ENCODE data around the gene PKD1. TPM values are rescaled to one million over a fixed set of nuclear protein-coding genes. Genes with fewer than 3 reads are reported as not detected.

Gene PKD1
- total RNA-seq, 4 donors from 2014 or later: 297 to 459 (median 366) TPM

GRCh38 chr16:2156849-2157224 is 21.1 kb upstream of the PKD1 start:
- DNase-seq (ENCODE audit: extremely low spot score): no peak
- Histone ChIP-seq H3K9me3 (no peaks in the 10 kb centered on the region), H3K27me3 (no peaks in the 10 kb centered on the region), H3K36me3 (peaks cover 0 to 5% (median 1%) of the 10 kb centered on the region in 4 donors), H3K4me3 (peak overlapping the region; percentile 62 to 92 (median 71)), H3K27ac (replicated peaks in 1 of 4) (peak overlapping the region; percentile 90 to 96 (median 93)), H3K4me1 (peaks cover 71 to 91% (median 89%) of the 10 kb centered on the region in 4 donors)
- WGBS: 57% methylated on average over 5 of the region's 5 CpGs
- TF ChIP-seq, protein P1, sequence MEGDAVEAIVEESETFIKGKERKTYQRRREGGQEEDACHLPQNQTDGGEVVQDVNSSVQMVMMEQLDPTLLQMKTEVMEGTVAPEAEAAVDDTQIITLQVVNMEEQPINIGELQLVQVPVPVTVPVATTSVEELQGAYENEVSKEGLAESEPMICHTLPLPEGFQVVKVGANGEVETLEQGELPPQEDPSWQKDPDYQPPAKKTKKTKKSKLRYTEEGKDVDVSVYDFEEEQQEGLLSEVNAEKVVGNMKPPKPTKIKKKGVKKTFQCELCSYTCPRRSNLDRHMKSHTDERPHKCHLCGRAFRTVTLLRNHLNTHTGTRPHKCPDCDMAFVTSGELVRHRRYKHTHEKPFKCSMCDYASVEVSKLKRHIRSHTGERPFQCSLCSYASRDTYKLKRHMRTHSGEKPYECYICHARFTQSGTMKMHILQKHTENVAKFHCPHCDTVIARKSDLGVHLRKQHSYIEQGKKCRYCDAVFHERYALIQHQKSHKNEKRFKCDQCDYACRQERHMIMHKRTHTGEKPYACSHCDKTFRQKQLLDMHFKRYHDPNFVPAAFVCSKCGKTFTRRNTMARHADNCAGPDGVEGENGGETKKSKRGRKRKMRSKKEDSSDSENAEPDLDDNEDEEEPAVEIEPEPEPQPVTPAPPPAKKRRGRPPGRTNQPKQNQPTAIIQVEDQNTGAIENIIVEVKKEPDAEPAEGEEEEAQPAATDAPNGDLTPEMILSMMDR (IDR thresholded peaks at IDR 0.05): no peak
- no peak for TF ChIP-seq POLR2A (IDR thresholded peaks at IDR 0.05; ENCODE audit: low read depth)
- TF ChIP-seq EP300 (IDR thresholded peaks at IDR 0.05): no peak
- TF ChIP-seq POLR2AphosphoS5 (IDR thresholded peaks at IDR 0.05): no peak
- intact Hi-C loops (cut with DNase I): loop anchor here (5.0 kb wide), 1 partner anchor 95 kb away; the partner anchor contains the start of gene ECI1

DNA sequence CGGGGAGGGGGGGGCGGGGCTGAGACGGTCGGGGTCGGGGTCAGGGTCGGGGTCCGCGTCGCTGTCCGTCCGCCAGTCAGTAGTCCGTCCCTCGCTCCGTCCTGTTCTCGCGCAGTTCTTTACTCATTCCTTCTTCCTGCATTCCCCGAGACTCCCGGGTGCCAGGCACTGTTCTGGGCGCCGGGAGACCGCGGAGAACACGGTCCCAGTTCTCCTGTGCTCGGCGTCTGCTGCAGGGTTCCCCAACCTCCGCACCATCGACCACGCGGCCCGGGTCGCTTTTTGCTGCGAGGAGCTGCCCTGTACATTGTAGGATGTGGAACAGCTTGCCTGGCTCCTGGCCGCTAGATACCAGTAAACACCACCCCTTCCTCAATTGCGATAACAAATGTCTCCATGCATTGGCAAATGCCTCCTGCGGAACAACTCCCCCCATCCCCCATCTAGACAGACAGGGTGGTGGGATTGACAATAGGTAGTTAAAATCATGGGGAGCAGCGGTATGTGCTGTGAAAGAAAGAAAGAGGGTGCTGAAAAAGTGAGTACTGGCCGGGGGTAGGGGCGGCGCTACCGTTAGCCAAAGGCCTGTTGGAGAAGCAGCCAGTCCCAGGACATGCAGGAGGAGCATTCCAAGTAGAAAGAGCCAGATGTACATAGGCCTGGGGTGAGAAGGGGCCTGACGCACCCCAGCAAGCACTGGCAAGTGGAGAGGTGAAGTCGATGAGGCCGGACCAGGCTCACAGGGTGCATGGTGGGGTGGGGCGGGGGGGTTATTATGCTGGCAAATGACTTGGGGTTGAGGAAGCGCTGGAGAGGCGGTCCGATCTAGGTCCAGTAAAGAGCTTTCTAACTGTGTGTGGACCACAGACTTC is 20.5 kb upstream of the PKD1 start:
- no peaks in the 10 kb centered on the region for H3K9me3 ChIP-seq
- TF ChIP-seq, protein P1 (IDR thresholded peaks at IDR 0.05): no peak
- no peak for TF ChIP-seq POLR2AphosphoS5 (IDR thresholded peaks at IDR 0.05)
- TF ChIP-seq POLR2A (IDR thresholded peaks at IDR 0.05; ENCODE audit: low read depth): no peak
- no peak for TF ChIP-seq EP300 (IDR thresholded peaks at IDR 0.05)
- 13% methylated on average over 12 of the region's 47 CpGs for WGBS
- H3K27me3 ChIP-seq: no peaks in the 10 kb centered on the region
- intact Hi-C loops (cut with DNase I): loop anchor here (5.0 kb wide), 1 partner anchor 96 kb away; the partner anchor contains the start of gene ECI1
- peak overlapping the region; percentile 62 to 92 (median 71) for H3K4me3 ChIP-seq
- peak overlapping the region; percentile 90 to 96 (median 93) for H3K27ac ChIP-seq (replicated peaks in 1 of 4)
- peaks cover 77 to 91% (median 89%) of the 10 kb centered on the region in 4 donors for H3K4me1 ChIP-seq
- peaks cover 0 to 11% (median 6%) of the 10 kb centered on the region in 4 donors for H3K36me3 ChIP-seq
- no peak for DNase-seq (ENCODE audit: extremely low spot score)

DNA sequence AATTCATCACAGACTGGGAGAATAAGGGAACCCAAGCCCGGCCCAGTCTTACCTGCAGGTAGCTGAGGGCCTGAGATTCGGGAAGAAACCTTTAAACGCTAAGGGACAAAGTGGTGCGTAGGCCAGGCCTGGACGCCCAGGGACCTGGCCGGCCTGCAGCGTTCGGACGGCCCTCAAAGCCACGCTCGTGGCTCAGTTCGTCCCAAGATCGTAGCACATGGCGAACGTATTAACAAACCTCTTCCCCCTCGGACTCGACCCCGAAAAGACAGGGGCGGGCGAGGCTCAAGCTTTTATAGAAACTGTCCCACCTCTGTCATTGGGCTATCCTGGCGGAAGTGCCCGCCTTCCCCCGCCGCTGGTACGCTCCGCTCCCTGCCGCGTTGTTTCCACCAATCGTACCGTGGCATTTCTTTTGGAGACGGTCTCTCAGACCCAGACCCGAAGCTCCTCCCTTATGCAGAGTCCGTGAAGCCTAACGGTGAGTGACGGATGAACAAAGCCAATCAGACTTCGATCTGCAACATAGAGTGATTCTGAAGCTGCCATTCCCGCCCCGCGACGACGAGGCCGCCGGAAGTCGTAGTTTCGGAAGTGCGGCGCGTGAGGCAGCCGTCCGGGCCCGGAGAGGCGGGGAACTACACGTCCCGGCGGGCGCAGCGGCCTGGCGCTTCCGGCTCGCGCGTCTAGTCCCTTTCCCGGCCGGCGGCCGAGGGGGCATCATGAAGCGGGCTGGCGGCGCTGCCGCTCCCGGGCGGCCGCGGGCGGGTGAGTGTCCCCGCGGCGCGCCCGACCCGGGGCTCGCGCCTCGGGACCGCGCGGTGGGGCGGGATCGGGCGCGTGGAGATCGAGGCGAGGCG is 19.6 kb upstream of the PKD1 start, which contains the start of gene TRAF7:
Gene TRAF7, plus strand, starts transcription at position 692 of the 860 bp plus-strand sequence. CDS start 8,139 bp downstream, outside the sequence.
- WGBS: 0% methylated on average over 43 of the region's 94 CpGs
- H3K27me3 ChIP-seq: no peaks in the 10 kb centered on the region
- intact Hi-C loops (cut with DNase I): loop anchor here (5.0 kb wide), 1 partner anchor 97 kb away; the partner anchor contains the start of gene ECI1
- peaks cover 0 to 12% (median 7%) of the 10 kb centered on the region in 4 donors for H3K36me3 ChIP-seq
- peaks cover 84 to 91% (median 89%) of the 10 kb centered on the region in 4 donors for H3K4me1 ChIP-seq
- TF ChIP-seq POLR2A (IDR thresholded peaks at IDR 0.05; ENCODE audit: low read depth) (peak; percentile 100), EP300 (IDR thresholded peaks at IDR 0.05) (no peak), POLR2AphosphoS5 (IDR thresholded peaks at IDR 0.05) (peak; percentile 100)
- TF ChIP-seq, protein P1 (IDR thresholded peaks at IDR 0.05): no peak
- peak within 1 kb of the TSS; percentile 90 to 96 (median 93) for H3K27ac ChIP-seq (replicated peaks in 1 of 4)
- peak within 1 kb of the TSS; percentile 62 to 92 (median 71) for H3K4me3 ChIP-seq
- H3K9me3 ChIP-seq: no peaks in the 10 kb centered on the region
- peak; percentile 100 for DNase-seq (ENCODE audit: extremely low spot score)

DNA sequence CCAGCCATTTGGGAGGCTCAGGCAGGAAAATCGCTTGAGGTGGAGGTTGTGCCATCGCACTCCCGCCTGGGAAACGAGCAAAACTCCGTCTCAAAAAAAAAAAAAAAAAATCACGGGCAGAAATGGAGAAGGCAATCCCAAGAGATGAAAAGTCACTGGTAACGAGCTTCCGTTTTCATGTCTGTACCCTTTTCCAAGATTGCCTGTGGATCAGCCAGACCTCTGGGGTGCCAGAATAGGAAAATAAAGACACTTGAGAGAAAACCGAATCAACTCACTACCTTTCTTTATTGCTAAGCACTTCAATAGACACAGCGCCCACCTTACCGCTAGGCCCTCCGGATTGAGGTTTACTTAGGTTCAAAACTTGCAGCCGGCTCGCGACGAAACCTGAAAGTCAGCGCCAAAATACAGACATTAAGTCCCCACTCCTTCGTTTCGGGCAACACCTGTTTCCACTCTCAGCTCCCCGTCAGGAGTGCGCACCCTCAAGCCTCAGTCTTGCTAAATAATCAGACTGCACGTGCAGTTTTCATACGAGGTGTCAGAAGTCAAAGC is 18.9 kb upstream of the PKD1 start:
- Histone ChIP-seq H3K4me1 (peaks cover 80 to 91% (median 89%) of the 10 kb centered on the region in 4 donors), H3K27ac (replicated peaks in 1 of 4) (peak overlapping the region; percentile 76 to 95 (median 86)), H3K27me3 (no peaks in the 10 kb centered on the region), H3K9me3 (no peaks in the 10 kb centered on the region), H3K4me3 (peak overlapping the region; percentile 62 to 88 (median 71)), H3K36me3 (peaks cover 0 to 12% (median 7%) of the 10 kb centered on the region in 4 donors)
- no peak for DNase-seq (ENCODE audit: extremely low spot score)
- intact Hi-C loops (cut with DNase I): loop anchor here (5.0 kb wide), 1 partner anchor 98 kb away; the partner anchor contains the start of gene ECI1
- TF ChIP-seq, protein P1 (IDR thresholded peaks at IDR 0.05): no peak
- TF ChIP-seq POLR2A (IDR thresholded peaks at IDR 0.05; ENCODE audit: low read depth) (no peak), POLR2AphosphoS5 (IDR thresholded peaks at IDR 0.05) (no peak), EP300 (IDR thresholded peaks at IDR 0.05) (no peak)
- WGBS: 6% methylated on average over 18 of the region's 23 CpGs
